ENCODE data around the gene CAMP. TPM values are rescaled to one million over a fixed set of nuclear protein-coding genes. Genes with fewer than 3 reads are reported as not detected.

Gene CAMP
- polyA plus RNA-seq, 1 of the 3 experiments (the other 2 are of a cell fraction), result not detected

GRCh38 chr3:48226939-48227338, 3.6 kb downstream of the CAMP start:
- no peak for DNase-seq
- no peaks in the 10 kb centered on the region for H3K9me2 ChIP-seq
- no peak overlapping the region for H3K27ac ChIP-seq (ENCODE audit: low read depth in 2 of 2, low read length in 1 of 2)
- H2AFZ ChIP-seq (ENCODE audit: low read depth), result no peak overlapping the region
- POLR2A ChIA-PET, result no interaction called here
- H3K4me2 ChIP-seq, result no peak overlapping the region
- no peak overlapping the region for H3K9ac ChIP-seq
- H3K36me3 ChIP-seq (replicated peaks in 1 of 2; ENCODE audit: control insufficient read depth in 1 of 2, insufficient read depth in 2 of 2, low read length in 1 of 2), result no peaks in the 10 kb centered on the region
- no peak overlapping the region for H3K4me3 ChIP-seq (ENCODE audit: low read depth in 2 of 2, low read length in 1 of 2)
- H3K79me2 ChIP-seq (ENCODE audit: insufficient read depth), result no peaks in the 10 kb centered on the region
- no peaks in the 10 kb centered on the region for H4K20me1 ChIP-seq (ENCODE audit: insufficient read depth)
- WGBS (ENCODE audit: low lambda C conversion rate), result 45% methylated on average over 3 of the region's 3 CpGs
- H3K4me1 ChIP-seq (ENCODE audit: control insufficient read depth in 1 of 2, insufficient read depth in 2 of 2, low read depth in 1 of 2, low read length in 1 of 2), result peaks cover 0 to 7% of the 10 kb centered on the region in 2 experiments; a peak in 1 of 4 replicates
- no peaks in the 10 kb centered on the region for H3K9me3 ChIP-seq
- H3K27me3 ChIP-seq (ENCODE audit: insufficient read depth), result peaks cover 7% of the 10 kb centered on the region; the same call in 1 of the 2 replicates
- H3F3A ChIP-seq (replicated peaks; ENCODE audit: insufficient read depth), result no peaks in the 10 kb centered on the region
- TF ChIP-seq EP300 (IDR thresholded peaks at IDR 0.05; ENCODE audit: borderline replicate concordance in 1 of 2, low read depth in 1 of 2, low read length in 1 of 2) (no peak), TCF12 (IDR thresholded peaks at IDR 0.05) (no peak), RAD21 (IDR thresholded peaks at IDR 0.05; ENCODE audit: low read length) (no peak), JUND (IDR thresholded peaks at IDR 0.05) (no peak), RCOR1 (IDR thresholded peaks at IDR 0.05; ENCODE audit: low read length) (no peak), RFX5 (IDR thresholded peaks at IDR 0.05; ENCODE audit: low read length) (no peak), RXRA (IDR thresholded peaks at IDR 0.05; ENCODE audit: borderline replicate concordance, low read depth) (no peak), SMC3 (IDR thresholded peaks at IDR 0.05; ENCODE audit: low read depth, low read length) (no peak), TAF1 (IDR thresholded peaks at IDR 0.05; ENCODE audit: borderline replicate concordance, low read depth, low read length) (no peak)
- TF ChIP-seq, protein P1, sequence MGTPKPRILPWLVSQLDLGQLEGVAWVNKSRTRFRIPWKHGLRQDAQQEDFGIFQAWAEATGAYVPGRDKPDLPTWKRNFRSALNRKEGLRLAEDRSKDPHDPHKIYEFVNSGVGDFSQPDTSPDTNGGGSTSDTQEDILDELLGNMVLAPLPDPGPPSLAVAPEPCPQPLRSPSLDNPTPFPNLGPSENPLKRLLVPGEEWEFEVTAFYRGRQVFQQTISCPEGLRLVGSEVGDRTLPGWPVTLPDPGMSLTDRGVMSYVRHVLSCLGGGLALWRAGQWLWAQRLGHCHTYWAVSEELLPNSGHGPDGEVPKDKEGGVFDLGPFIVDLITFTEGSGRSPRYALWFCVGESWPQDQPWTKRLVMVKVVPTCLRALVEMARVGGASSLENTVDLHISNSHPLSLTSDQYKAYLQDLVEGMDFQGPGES (IDR thresholded peaks at IDR 0.05; ENCODE audit: low read depth, low read length), result no peak
- CTCF ChIA-PET, result interaction anchor here (2.0 to 11.9 kb wide), 3 partner anchors 33 to 209 kb away, joined by 10 to 120 read pairs (median 31); no protein-coding TSS in a partner anchor

- H3K9me2 ChIP-seq, result no peaks in the 10 kb centered on the region
- H3K27ac ChIP-seq (ENCODE audit: low read depth in 2 of 2, low read length in 1 of 2), result no peak overlapping the region
- WGBS (ENCODE audit: low lambda C conversion rate), result 74% methylated on average over 4 of the region's 4 CpGs
- no peaks in the 10 kb centered on the region for H4K20me1 ChIP-seq (ENCODE audit: insufficient read depth)
- no peak overlapping the region for H3K9ac ChIP-seq
- H3K4me3 ChIP-seq (ENCODE audit: low read depth in 2 of 2, low read length in 1 of 2), result 0 out of 4 replicates have a peak overlapping the region, but pooled peaks of 1 of the 2 experiments have one; percentile 29
- H3K27me3 ChIP-seq (ENCODE audit: insufficient read depth), result no peaks in the 10 kb centered on the region
- H3K4me1 ChIP-seq (ENCODE audit: control insufficient read depth in 1 of 2, insufficient read depth in 2 of 2, low read depth in 1 of 2, low read length in 1 of 2), result peaks cover 0 to 2% of the 10 kb centered on the region in 2 experiments; a peak in 1 of 4 replicates
- no peaks in the 10 kb centered on the region for H3K9me3 ChIP-seq
- H3F3A ChIP-seq (replicated peaks; ENCODE audit: insufficient read depth), result no peaks in the 10 kb centered on the region
- H2AFZ ChIP-seq (ENCODE audit: low read depth), result peak overlapping the region; percentile 84; the same call in 1 of the 2 replicates
- TF ChIP-seq, protein P1 (IDR thresholded peaks at IDR 0.05; ENCODE audit: low read depth, low read length), result no peak
- TF ChIP-seq RCOR1 (IDR thresholded peaks at IDR 0.05; ENCODE audit: low read length) (no peak), FOSL2 (IDR thresholded peaks at IDR 0.05; ENCODE audit: borderline replicate concordance, low read depth) (no peak), JUND (IDR thresholded peaks at IDR 0.05) (no peak), EZH2phosphoT487 (IDR thresholded peaks at IDR 0.05; ENCODE audit: borderline replicate concordance, low read depth) (no peak), NRF1 (IDR thresholded peaks at IDR 0.05; ENCODE audit: low read depth, low read length) (no peak), ELF1 (IDR thresholded peaks at IDR 0.05) (no peak), GATA2 (CRISPR knock-in tag; IDR thresholded peaks at IDR 0.05) (no peak)
- ChIA-PET POLR2A (no interaction called here), CTCF (interaction anchor here (0.6 to 11.9 kb wide), 11 partner anchors 9 to 407 kb away, joined by 3 to 120 read pairs (median 5); partner anchors contain the start of genes CAMP and ZNF589)
- no peak overlapping the region for H3K4me2 ChIP-seq
- DNase-seq, result no peak
- H3K79me2 ChIP-seq (ENCODE audit: insufficient read depth), result no peaks in the 10 kb centered on the region
- H3K36me3 ChIP-seq (replicated peaks in 1 of 2; ENCODE audit: control insufficient read depth in 1 of 2, insufficient read depth in 2 of 2, low read length in 1 of 2), result no peaks in the 10 kb centered on the region
Measured at GRCh38 chr3:48232232-48232631, 8.9 kb downstream of the CAMP start.

Measured in SK-N-SH (cell line).